GM12872 (cell line): Measurements from ENCODE around the gene GOLGA2.

ENCODE experiments used
- TF ChIP-seq, protein P1 (sequence below): IDR thresholded peaks from 3 replicates; pipeline ENCODE4 v1.5.1; 2011; ENCODE audit warnings: low read depth, mild to moderate bottlenecking, low read length, moderate library complexity; ENCODE audit not compliant: insufficient read depth

Gene GOLGA2

DNA sequence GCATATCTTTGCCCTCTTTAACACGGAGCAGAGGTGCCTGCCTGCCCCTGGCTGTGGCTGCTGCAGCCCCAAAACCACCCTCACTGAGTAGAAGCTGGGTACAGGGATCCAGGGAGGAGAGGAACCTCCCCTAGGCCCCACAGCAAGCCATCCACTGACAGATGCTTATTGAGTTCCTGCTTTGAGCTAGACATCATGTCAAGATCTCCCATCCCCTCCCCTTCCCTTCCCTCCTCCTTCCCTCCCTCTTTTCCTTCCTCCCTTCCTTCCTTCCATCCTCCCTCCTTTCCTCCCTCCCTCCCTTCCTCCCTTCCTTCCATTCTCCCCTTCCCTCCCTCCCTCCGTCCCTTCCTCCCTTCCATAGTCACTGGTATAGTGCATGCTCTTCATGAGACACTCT lies 29.3 kb downstream of the GOLGA2 start:
- TF ChIP-seq, protein P1, sequence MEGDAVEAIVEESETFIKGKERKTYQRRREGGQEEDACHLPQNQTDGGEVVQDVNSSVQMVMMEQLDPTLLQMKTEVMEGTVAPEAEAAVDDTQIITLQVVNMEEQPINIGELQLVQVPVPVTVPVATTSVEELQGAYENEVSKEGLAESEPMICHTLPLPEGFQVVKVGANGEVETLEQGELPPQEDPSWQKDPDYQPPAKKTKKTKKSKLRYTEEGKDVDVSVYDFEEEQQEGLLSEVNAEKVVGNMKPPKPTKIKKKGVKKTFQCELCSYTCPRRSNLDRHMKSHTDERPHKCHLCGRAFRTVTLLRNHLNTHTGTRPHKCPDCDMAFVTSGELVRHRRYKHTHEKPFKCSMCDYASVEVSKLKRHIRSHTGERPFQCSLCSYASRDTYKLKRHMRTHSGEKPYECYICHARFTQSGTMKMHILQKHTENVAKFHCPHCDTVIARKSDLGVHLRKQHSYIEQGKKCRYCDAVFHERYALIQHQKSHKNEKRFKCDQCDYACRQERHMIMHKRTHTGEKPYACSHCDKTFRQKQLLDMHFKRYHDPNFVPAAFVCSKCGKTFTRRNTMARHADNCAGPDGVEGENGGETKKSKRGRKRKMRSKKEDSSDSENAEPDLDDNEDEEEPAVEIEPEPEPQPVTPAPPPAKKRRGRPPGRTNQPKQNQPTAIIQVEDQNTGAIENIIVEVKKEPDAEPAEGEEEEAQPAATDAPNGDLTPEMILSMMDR, result no peak

DNA sequence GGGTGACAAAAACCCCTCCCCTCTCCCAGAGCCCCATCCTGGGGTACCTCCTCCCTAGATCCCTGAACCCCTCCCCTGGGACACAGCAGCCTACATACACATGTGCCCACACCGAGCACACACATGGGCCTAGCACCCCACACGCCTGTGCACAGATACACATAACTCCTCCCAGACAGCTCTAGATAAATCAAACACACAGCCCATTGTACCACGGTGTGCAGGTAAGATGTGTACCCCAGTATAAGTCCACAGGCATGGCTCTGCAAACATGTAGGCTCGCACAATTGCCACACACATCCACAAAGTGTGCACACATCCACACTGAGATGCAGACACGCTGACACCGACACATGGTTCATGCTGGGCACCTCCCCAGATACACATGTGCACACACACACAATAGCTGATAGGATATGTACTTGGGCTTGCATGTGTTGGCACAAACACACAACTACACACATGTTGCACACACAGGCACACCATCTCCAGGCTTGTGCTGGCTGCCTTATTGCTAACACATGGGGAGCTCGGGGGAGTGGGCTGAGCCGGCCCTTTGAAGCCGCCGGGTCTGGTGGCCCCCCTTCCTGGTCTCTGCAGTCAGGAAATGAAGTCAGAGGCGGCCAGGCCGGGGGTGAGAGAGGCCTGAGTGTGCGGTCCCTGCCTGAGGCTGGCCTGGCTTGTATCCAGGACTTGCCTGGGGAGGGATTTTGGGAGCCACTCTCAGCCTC lies 30.2 kb downstream of the GOLGA2 start:
- TF ChIP-seq, protein P1, result no peak

DNA sequence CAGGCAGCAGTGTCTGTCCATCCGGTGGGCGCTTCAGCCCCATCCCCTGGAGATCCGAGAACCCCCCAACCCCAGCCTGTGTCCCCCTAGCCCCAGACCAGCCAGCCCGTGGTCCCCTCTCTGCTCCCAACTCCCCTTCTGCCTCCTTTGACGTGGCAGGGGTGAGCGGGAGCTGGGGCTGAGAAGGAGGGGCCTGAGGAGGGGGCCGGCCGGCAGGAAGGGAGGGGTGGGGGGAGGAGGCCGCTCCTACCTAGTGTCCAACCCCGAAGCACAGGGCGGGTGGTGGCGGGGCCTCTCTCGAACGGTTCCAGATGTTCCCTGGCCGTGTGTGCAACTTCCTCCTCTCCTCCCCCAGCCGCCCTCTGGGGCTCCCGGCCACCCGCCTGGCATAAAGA lies 31.0 kb downstream of the GOLGA2 start:
- TF ChIP-seq, protein P1, result no peak

DNA sequence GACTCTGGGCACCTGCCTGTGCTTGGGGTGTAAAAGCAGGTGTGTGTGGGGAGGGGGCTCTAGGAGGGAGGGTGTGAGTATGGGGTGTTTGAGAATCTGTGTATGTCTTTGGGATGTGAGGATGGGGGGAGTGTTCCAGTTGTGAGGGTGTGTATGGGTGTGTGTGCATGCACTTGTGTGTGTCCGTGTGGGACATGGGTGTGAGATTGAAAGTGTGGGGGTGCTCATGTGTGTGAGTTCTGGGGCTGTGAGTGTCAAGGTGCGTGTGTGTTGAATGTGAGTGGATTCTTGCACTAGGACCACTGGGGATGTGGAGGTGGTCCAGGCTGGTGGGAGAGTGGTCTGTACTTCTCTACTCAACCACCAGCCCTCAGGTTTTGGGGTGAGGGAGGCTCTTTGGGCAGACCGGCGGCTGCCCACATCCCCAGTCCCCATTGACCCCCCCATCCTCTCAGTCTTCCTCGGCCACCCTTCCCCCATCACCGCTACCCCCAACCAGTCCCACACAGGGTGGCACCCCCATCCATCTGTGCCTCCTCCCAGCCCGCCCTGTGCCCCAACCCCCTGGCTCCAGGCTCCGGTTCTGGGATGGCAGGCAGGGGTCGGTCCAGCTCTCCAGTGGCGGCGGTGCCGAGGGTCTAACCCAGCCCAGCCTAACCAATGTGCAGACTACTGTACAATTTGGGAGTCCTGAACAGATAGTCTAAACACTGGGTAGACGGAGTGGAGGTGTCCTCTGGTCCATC lies 31.5 kb downstream of the GOLGA2 start:
- TF ChIP-seq, protein P1, result no peak

DNA sequence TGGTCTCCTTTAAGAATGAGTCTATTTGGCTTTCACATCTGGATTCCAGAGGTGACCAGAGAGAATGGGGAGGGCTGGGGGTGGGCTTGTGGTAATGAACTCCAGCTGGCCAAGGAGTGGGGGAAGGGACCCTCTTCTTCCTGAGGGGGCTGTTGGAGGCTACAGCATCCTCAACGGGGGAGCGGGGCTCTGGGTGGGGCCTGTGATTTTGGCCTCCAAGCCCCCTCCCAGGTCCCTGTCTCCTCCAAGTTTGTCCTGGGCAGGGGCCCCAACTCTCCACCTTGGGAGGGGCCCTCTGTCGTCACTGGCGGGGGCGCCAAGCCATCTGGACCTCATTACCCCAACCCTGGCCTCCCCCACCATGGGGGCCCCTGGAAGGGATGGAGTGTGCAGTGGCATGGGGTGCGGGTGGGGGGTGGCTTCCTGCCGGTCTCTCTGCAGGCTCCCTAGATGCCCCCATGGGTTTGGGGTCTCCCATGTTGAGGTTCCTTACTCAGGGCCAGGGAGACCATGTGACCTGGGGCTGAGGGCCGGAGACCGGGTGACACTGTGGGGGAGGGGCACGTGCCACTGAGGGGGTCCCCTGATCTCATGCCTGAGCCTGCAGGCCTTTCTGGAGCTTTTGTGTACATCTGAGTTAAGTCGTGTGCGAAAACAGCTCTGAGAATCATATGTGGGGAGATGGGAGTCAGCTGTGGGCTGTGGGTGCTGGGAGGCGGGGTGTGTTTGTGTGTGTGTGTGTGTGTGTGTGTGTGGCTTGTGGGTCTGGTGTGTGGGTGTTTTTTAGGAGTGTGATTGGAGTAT lies 32.4 kb downstream of the GOLGA2 start:
- TF ChIP-seq, protein P1, result no peak

DNA sequence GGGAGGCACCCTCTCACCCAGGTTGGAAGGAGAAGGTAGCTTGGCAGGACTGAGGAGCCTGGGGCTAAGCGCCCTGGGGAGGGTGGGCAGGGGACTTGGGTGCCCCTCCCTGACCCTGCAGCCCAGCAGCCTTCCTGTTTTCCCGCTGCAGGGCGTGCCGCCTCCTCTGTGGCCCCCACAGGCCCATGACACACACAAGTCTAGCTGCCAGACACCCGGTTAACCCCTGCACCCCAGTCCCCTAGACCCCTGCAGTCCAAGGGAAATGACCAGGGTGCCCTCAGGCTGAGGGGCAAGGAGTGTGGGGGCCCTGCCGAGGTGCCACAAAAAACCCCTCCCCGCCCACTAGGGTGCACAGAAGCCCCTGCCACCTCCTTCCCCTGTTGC lies 33.0 kb downstream of the GOLGA2 start:
- TF ChIP-seq, protein P1, result no peak

DNA sequence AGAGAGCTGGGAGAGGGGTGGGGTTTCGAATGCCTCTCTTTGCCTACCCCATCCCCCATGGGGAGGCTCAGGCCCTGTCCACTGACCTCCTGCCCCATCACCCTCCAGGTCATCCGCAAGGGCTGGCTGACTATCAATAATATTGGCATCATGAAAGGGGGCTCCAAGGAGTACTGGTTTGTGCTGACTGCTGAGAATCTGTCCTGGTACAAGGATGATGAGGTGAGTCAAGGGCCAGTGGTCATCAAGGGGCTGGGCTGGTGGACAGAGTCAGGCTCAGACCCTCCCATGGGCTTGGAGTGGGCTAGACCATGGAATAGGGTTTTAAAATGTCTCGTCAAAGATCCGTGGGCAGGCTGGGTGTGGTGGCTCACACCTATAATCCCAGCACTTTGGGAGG lies 33.7 kb downstream of the GOLGA2 start:
- TF ChIP-seq, protein P1, result no peak
